ENCODE results near the gene TENM4.

DNA sequence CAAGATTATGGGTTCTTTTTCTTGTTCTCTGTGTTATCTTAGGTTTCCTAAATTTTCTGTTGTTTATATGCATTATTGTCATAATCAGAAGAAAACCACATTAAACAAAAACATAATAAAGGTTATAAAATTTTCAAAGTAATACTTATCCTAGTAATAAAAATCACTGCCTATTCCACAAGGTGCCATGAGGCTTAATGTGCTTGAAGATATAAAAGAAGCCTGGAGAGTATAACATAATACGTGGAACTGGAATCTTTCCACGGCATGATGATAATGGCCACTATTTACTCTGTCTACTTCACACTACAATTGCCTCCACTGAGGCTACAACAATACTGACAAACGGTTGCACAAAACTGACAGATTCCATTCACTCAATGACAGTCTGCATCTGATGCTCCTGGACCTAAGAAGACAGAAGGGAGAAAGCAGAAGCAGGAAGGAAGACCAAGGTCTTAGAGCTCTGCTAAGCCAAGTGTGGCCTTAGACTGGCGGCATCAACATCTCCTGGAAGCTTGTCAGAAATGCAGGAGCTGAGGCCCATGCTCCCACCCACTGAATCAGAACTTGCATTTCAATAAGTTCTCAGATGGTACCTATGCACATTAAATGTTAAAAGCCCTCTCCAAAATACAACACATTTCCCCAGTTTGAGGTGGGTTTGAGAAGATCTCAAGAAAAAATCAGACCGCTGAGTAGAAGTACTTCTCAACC lies 13.1 kb downstream of the TENM4 start:
- TF ChIP-seq CHD4 (IDR thresholded peaks at IDR 0.05; ENCODE audit: borderline replicate concordance): no peak
- no peak for TF ChIP-seq CEBPB (IDR thresholded peaks at IDR 0.05)
- TF ChIP-seq, protein P1, sequence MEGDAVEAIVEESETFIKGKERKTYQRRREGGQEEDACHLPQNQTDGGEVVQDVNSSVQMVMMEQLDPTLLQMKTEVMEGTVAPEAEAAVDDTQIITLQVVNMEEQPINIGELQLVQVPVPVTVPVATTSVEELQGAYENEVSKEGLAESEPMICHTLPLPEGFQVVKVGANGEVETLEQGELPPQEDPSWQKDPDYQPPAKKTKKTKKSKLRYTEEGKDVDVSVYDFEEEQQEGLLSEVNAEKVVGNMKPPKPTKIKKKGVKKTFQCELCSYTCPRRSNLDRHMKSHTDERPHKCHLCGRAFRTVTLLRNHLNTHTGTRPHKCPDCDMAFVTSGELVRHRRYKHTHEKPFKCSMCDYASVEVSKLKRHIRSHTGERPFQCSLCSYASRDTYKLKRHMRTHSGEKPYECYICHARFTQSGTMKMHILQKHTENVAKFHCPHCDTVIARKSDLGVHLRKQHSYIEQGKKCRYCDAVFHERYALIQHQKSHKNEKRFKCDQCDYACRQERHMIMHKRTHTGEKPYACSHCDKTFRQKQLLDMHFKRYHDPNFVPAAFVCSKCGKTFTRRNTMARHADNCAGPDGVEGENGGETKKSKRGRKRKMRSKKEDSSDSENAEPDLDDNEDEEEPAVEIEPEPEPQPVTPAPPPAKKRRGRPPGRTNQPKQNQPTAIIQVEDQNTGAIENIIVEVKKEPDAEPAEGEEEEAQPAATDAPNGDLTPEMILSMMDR (IDR thresholded peaks at IDR 0.05): no peak
- no peak for TF ChIP-seq EHF (CRISPR knock-in tag; IDR thresholded peaks at IDR 0.05)
- no peak for TF ChIP-seq HDAC2 (IDR thresholded peaks at IDR 0.05)
- TF ChIP-seq NFE2L2 (conservative IDR thresholded peaks at IDR 0.05; ENCODE audit: low read length): no peak
- no peak for TF ChIP-seq PHF8 (IDR thresholded peaks at IDR 0.05; ENCODE audit: borderline replicate concordance, low read depth)
- no peak for TF ChIP-seq JUNB (IDR thresholded peaks at IDR 0.05)
- TF ChIP-seq POLR2A (IDR thresholded peaks at IDR 0.05; ENCODE audit: low read length): no peak
- TF ChIP-seq CHD2 (IDR thresholded peaks at IDR 0.05; ENCODE audit: low read length, partially characterized antibody): no peak
- TF ChIP-seq, protein P2, sequence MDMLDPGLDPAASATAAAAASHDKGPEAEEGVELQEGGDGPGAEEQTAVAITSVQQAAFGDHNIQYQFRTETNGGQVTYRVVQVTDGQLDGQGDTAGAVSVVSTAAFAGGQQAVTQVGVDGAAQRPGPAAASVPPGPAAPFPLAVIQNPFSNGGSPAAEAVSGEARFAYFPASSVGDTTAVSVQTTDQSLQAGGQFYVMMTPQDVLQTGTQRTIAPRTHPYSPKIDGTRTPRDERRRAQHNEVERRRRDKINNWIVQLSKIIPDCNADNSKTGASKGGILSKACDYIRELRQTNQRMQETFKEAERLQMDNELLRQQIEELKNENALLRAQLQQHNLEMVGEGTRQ (IDR thresholded peaks at IDR 0.05): no peak
